HEK293 (cell line): ENCODE data around the gene SERAC1.

Source experiments
- BCL11A ChIP-seq: fragments of 450-650 bp; formaldehyde crosslinking; IDR thresholded peaks from 2 replicates; pipeline ENCODE4 v1.5.1; 2016; ENCODE audit warnings: low read depth, missing biosample characterization, missing genetic modification characterization
- CTCF ChIP-seq: fragments of 450-650 bp; formaldehyde crosslinking; IDR thresholded peaks from 2 replicates; pipeline ENCODE4 v1.5.1; 2016; ENCODE audit warnings: missing biosample characterization, missing genetic modification characterization
- KLF1 ChIP-seq: fragments of 450-650 bp; formaldehyde crosslinking; IDR thresholded peaks from 2 replicates; pipeline ENCODE4 v1.5.1; 2016; ENCODE audit warnings: missing biosample characterization, missing genetic modification characterization
- MEIS1 ChIP-seq: sonication (generic); formaldehyde crosslinking; IDR thresholded peaks from 2 replicates; pipeline ENCODE4 v1.8.1; 2022; ENCODE audit warnings: missing genetic modification reagents, mild to moderate bottlenecking, borderline replicate concordance
- OSR2 ChIP-seq: fragments of 450-650 bp; formaldehyde crosslinking; IDR thresholded peaks from 2 replicates; pipeline ENCODE4 v1.5.1; 2016; ENCODE audit warnings: missing biosample characterization, missing genetic modification characterization
- SCRT2 ChIP-seq: fragments of 450-650 bp; formaldehyde crosslinking; IDR thresholded peaks from 2 replicates; pipeline ENCODE4 v1.5.1; 2016; ENCODE audit warnings: missing biosample characterization, missing genetic modification characterization
- ZNF114 ChIP-seq: fragments of 450-650 bp; formaldehyde crosslinking; IDR thresholded peaks from 2 replicates; pipeline ENCODE4 v1.5.0; 2017; ENCODE audit warnings: missing biosample characterization, missing genetic modification characterization
- ZNF175 ChIP-seq: fragments of 450-650 bp; formaldehyde crosslinking; IDR thresholded peaks from 2 replicates; pipeline ENCODE4 v1.5.1; 2016; ENCODE audit warnings: missing biosample characterization, missing genetic modification characterization
- ZNF48 ChIP-seq: fragments of 450-650 bp; formaldehyde crosslinking; IDR thresholded peaks from 2 replicates; pipeline ENCODE4 v1.5.1; 2016; ENCODE audit warnings: missing biosample characterization, missing genetic modification characterization
- ZNF670 ChIP-seq: fragments of 450-650 bp; formaldehyde crosslinking; IDR thresholded peaks from 2 replicates; pipeline ENCODE4 v1.5.1; 2016; ENCODE audit warnings: missing biosample characterization, missing genetic modification characterization, low read depth
- ZNF792 ChIP-seq: fragments of 450-650 bp; formaldehyde crosslinking; IDR thresholded peaks from 2 replicates; pipeline ENCODE4 v1.5.1; 2016; ENCODE audit warnings: missing biosample characterization, missing genetic modification characterization

GRCh38 chr6:158064725-158065251, 103.3 kb downstream of the SERAC1 start:
- TF ChIP-seq CTCF (tag by site-specific recombination) (no peak), ZNF114 (tag by site-specific recombination) (no peak), ZNF670 (tag by site-specific recombination) (no peak), OSR2 (tag by site-specific recombination) (no peak), KLF1 (tag by site-specific recombination) (no peak), BCL11A (tag by site-specific recombination) (no peak), SCRT2 (no peak), ZNF175 (tag by site-specific recombination) (no peak), MEIS1 (no peak), ZNF48 (tag by site-specific recombination) (no peak), ZNF792 (tag by site-specific recombination) (no peak)
